Liver (tissue), 9 donors: ENCODE results near the gene CSRP1. TPM values are rescaled to one million over a fixed set of nuclear protein-coding genes. Genes with fewer than 3 reads are reported as not detected.
"Not testable (repeated sequence)": the region's sequence is repeated elsewhere in the genome, so short reads cannot be mapped to it uniquely, and the experiment has no call there.

Experiments used
- DNase-seq: peaks from one replicate; pipeline ENCODE4 v3.0.0-alpha.2; 2017; ENCODE audit warnings: low spot score
- H3K27ac ChIP-seq, 2 donors: one replicate each; pipeline ENCODE4 v1.7.0; 2013; ENCODE audit warnings: inconsistent platforms in 2 of 2, low read length in 2 of 2, control low read depth in 1 of 2, low read depth in 1 of 2, mild to moderate bottlenecking in 1 of 2
- H3K27me3 ChIP-seq, 4 donors: one replicate each; pipeline versions ENCODE4 v1.6.1 to v1.7.0; 2013; ENCODE audit warnings: low read length in 3 of 4, inconsistent platforms in 1 of 4, mild to moderate bottlenecking in 1 of 4, moderate library complexity in 1 of 4; ENCODE audit not compliant: control insufficient read depth in 4 of 4, insufficient read depth in 4 of 4
- H3K36me3 ChIP-seq, 4 donors: one replicate each; pipeline versions ENCODE4 v1.6.1 to v1.7.0; 2013; ENCODE audit warnings: low read length in 3 of 4, mild to moderate bottlenecking in 3 of 4, low read depth in 1 of 4, moderate library complexity in 1 of 4; ENCODE audit not compliant: control insufficient read depth in 4 of 4, insufficient read depth in 3 of 4
- H3K4me1 ChIP-seq, 4 donors: one replicate each; pipeline versions ENCODE4 v1.6.1 to v1.7.0; 2013; ENCODE audit warnings: low read length in 3 of 4, mild to moderate bottlenecking in 3 of 4, moderate library complexity in 1 of 4; ENCODE audit not compliant: control insufficient read depth in 4 of 4, insufficient read depth in 4 of 4
- H3K4me3 ChIP-seq, 3 donors: one replicate each; pipeline versions ENCODE4 v1.6.1 to v1.7.0; 2013; ENCODE audit warnings: low read length in 3 of 3, control low read depth in 1 of 3, low read depth in 1 of 3, mild to moderate bottlenecking in 1 of 3
- H3K9ac ChIP-seq, 2 donors: one replicate each; pipeline ENCODE4 v1.7.0; 2013; ENCODE audit warnings: low read length in 2 of 2, mild to moderate bottlenecking in 2 of 2, moderate library complexity in 2 of 2, control low read depth in 1 of 2, low read depth in 1 of 2
- H3K9me3 ChIP-seq, 4 donors: one replicate each; pipeline versions ENCODE4 v1.6.1 to v1.7.0; 2013; ENCODE audit warnings: low read length in 3 of 4; ENCODE audit not compliant: control insufficient read depth in 4 of 4
- EGR1 ChIP-seq, 2 donors: IDR thresholded peaks; 2 replicates each; pipeline ENCODE4 v1.6.1; 2016 to 2018; ENCODE audit warnings: antibody characterized with exemption in 2 of 2, low read depth in 2 of 2
- FOXA1 ChIP-seq: IDR thresholded peaks from 2 replicates; pipeline ENCODE4 v1.6.1; 2016; ENCODE audit warnings: antibody characterized with exemption
- FOXA2 ChIP-seq: IDR thresholded peaks from 2 replicates; pipeline ENCODE4 v1.6.1; 2016; ENCODE audit warnings: antibody characterized with exemption
- GABPA ChIP-seq, 2 donors: IDR thresholded peaks in 1 of 2; conservative IDR thresholded peaks in 1 of 2; 2 replicates each; pipeline ENCODE4 v1.6.1; 2016; ENCODE audit warnings: antibody characterized with exemption in 2 of 2, mild to moderate bottlenecking in 1 of 2, moderate library complexity in 1 of 2
- HNF4A ChIP-seq, 2 donors: conservative IDR thresholded peaks; 2 replicates each; pipeline ENCODE4 v1.6.1; 2016; ENCODE audit warnings: antibody characterized with exemption in 2 of 2, mild to moderate bottlenecking in 2 of 2
- HNF4G ChIP-seq: IDR thresholded peaks from 2 replicates; pipeline ENCODE4 v1.6.1; 2016; ENCODE audit warnings: antibody characterized with exemption
- JUND ChIP-seq, 2 donors: IDR thresholded peaks; 2 replicates each; pipeline ENCODE4 v1.6.1; 2016; ENCODE audit warnings: antibody characterized with exemption in 2 of 2
- NR2F2 ChIP-seq: IDR thresholded peaks from 2 replicates; pipeline ENCODE4 v1.6.1; 2016; ENCODE audit warnings: antibody characterized with exemption
- RAD21 ChIP-seq, 2 donors: IDR thresholded peaks; 2 replicates each; pipeline ENCODE4 v1.6.1; 2016; ENCODE audit warnings: antibody characterized with exemption in 2 of 2, mild to moderate bottlenecking in 2 of 2
- RXRA ChIP-seq, 2 donors: IDR thresholded peaks; 2 replicates each; pipeline ENCODE4 v1.6.1; 2017 to 2018; ENCODE audit warnings: antibody characterized with exemption in 2 of 2, mild to moderate bottlenecking in 1 of 2
- SP1 ChIP-seq: IDR thresholded peaks from 2 replicates; pipeline ENCODE4 v1.6.1; 2018; ENCODE audit warnings: antibody characterized with exemption, mild to moderate bottlenecking
- TAF1 ChIP-seq: conservative IDR thresholded peaks from 2 replicates; pipeline ENCODE4 v1.6.1; 2016; ENCODE audit warnings: antibody characterized with exemption, mild to moderate bottlenecking
- WGBS: extraction: QIAGEN DNeasy Blood & Tissue Kit; methylation state at CpG from one replicate; pipeline ENCODE4 v1.1.7; 2013; 5-methylcytosine and 5-hydroxymethylcytosine counted together
- polyA plus RNA-seq, 2 donors: library from polyadenylated mRNA; stranded (reverse) in 1 of 2; unstranded in 1 of 2; fragments of 200-250 nt in 1 of 2; fragments of >200 nt in 1 of 2; fragmentation: Nextera tagmentation in 1 of 2; extraction: Ambion mirVana in 1 of 2; gene quantifications; one replicate each; pipeline versions ENCODE4 v1.2.1 to v1.2.3, GENCODE V29; 2013 to 2015
- total RNA-seq, 2 donors: library from RNA; depleted of rRNA; stranded (reverse); fragments of >200 nt; gene quantifications; one replicate each; pipeline ENCODE4 v1.2.3, GENCODE V29; 2014
- TF ChIP-seq, protein P1 (sequence below): IDR thresholded peaks from 2 replicates; pipeline ENCODE4 v1.6.1; 2016; ENCODE audit warnings: antibody characterized with exemption
- TF ChIP-seq, protein P2 (sequence below): IDR thresholded peaks from 2 replicates; pipeline ENCODE4 v1.6.1; 2016; ENCODE audit warnings: antibody characterized with exemption, mild to moderate bottlenecking
- TF ChIP-seq, protein P3 (sequence below): fragments of 150-350 bp; IDR thresholded peaks from 2 replicates; pipeline ENCODE4 v1.5.1; 2017; ENCODE audit warnings: improper control_type of control experiment, low read depth, low read length; ENCODE audit not compliant: missing input control
- TF ChIP-seq, protein P4 (sequence below): IDR thresholded peaks from 2 replicates; pipeline ENCODE4 v1.6.1; 2016; ENCODE audit warnings: antibody characterized with exemption
- donor health status: healthy.
- donor health status: healthy.
- donor health status: healthy.
- donor health status: healthy.
- donor health status: healthy.

The CSRP1 gene
- total and polyA plus RNA-seq, 4 donors: 42.7 to 96.9 (median 68.3) TPM

DNA sequence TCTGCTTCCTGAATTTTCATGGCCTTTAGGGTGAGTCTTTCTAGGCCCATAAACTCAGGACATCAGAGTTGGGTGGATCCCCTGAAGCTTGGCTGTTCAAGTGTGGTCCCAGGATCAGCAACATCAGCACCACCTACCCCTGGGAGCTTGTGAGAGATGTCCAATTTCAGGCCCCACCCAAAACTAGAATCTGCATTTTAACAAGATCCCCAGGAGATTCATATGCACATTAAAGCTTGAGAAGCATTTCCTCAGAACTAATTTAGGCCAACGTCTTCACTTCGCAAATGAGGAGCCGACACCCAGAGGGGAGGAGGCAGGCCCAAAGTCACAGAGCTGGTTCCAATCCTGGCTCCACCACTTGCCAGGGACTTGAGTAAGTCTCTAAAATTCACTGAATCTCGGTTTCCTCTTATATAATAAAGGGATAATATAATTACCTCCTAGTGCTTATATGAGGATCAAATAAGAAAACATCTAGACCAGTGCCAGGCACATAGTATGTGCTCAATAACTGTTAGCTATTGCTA, 27.7 kb downstream of the CSRP1 start:
- H3K9me3 ChIP-seq: no peaks in the 10 kb centered on the region
- no peak for DNase-seq
- H3K4me3 ChIP-seq: no peak overlapping the region
- no peaks in the 10 kb centered on the region for H3K27me3 ChIP-seq
- H3K36me3 ChIP-seq: peaks cover 0 to 10% (median 3%) of the 10 kb centered on the region in 4 donors
- TF ChIP-seq RAD21 (IDR thresholded peaks at IDR 0.05) (no peak), TAF1 (no peak), JUND (IDR thresholded peaks at IDR 0.05) (no peak), HNF4G (no peak), FOXA1 (no peak), HNF4A (conservative IDR thresholded peaks at IDR 0.05) (no peak)
- TF ChIP-seq, protein P1, sequence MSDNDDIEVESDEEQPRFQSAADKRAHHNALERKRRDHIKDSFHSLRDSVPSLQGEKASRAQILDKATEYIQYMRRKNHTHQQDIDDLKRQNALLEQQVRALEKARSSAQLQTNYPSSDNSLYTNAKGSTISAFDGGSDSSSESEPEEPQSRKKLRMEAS: no peak
- H3K4me1 ChIP-seq: peaks cover 3 to 19% (median 15%) of the 10 kb centered on the region in 4 donors
- H3K27ac ChIP-seq: no peak overlapping the region
- H3K9ac ChIP-seq: no peak overlapping the region
- WGBS: 94% methylated on average over 4 of the region's 4 CpGs

DNA sequence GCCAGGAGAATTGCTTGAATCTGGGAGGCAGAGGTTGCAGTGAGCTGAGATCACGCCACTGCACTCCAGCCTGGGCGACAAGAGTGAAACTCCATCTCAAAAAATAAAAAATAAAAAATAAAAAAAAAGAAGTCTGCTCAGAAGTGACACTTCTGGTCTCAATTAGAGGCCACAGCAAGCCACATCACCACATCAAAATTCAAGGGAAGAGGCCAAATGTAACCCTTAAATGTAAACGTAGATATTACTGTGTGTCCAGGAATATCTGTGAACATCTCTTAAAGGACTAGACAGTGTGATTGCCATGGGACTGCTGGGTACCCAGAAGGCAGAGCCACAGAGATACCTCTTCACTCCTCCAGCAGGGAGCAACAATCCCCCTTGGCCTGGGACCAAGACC, 28.3 kb downstream of the CSRP1 start:
- DNase-seq: not testable (repeated sequence)

DNA sequence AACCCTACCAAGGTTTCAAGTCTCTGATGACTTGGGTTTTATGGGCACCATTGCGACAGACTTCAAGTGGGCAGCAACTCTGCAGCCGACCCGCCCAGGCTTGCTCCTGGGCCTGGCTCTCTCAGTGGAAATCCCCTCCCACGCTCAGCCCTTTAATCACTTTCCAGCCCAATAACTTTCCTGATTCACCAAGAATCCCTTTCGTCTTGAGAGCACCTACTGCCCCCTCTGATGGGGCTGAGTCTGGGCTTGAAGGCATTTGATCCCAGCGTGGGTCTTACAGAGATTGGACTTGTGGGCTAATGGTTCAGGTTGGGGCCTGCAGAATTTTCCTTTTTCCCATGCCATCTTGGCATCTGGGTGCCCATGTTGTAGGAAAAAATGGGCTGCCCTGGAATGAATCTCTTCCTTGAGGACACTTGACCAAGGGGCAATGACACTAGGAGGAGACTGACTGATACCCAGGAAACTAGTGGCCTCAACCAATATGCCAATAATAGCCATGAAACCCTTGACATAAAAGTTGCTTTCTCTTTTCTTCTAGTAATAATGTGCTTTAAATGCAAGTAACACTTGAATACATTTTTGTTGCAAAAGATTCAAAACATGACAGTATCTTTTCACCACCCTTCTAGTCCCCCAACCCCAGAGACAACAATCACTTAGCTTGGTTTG, 30.1 kb downstream of the CSRP1 start:
- WGBS: 88% methylated on average over 6 of the region's 6 CpGs
- peaks cover 3 to 14% (median 11%) of the 10 kb centered on the region in 4 donors for H3K4me1 ChIP-seq
- TF ChIP-seq RAD21 (IDR thresholded peaks at IDR 0.05): no peak
- no peak for TF ChIP-seq SP1
- TF ChIP-seq EGR1 (IDR thresholded peaks at IDR 0.05; ENCODE audit: low read depth in 2 of 2): no peak
- TF ChIP-seq NR2F2: no peak
- TF ChIP-seq, protein P2, sequence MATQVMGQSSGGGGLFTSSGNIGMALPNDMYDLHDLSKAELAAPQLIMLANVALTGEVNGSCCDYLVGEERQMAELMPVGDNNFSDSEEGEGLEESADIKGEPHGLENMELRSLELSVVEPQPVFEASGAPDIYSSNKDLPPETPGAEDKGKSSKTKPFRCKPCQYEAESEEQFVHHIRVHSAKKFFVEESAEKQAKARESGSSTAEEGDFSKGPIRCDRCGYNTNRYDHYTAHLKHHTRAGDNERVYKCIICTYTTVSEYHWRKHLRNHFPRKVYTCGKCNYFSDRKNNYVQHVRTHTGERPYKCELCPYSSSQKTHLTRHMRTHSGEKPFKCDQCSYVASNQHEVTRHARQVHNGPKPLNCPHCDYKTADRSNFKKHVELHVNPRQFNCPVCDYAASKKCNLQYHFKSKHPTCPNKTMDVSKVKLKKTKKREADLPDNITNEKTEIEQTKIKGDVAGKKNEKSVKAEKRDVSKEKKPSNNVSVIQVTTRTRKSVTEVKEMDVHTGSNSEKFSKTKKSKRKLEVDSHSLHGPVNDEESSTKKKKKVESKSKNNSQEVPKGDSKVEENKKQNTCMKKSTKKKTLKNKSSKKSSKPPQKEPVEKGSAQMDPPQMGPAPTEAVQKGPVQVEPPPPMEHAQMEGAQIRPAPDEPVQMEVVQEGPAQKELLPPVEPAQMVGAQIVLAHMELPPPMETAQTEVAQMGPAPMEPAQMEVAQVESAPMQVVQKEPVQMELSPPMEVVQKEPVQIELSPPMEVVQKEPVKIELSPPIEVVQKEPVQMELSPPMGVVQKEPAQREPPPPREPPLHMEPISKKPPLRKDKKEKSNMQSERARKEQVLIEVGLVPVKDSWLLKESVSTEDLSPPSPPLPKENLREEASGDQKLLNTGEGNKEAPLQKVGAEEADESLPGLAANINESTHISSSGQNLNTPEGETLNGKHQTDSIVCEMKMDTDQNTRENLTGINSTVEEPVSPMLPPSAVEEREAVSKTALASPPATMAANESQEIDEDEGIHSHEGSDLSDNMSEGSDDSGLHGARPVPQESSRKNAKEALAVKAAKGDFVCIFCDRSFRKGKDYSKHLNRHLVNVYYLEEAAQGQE: no peak
- no peak for TF ChIP-seq FOXA2
- no peak for TF ChIP-seq RXRA (IDR thresholded peaks at IDR 0.05)
- TF ChIP-seq, protein P3, sequence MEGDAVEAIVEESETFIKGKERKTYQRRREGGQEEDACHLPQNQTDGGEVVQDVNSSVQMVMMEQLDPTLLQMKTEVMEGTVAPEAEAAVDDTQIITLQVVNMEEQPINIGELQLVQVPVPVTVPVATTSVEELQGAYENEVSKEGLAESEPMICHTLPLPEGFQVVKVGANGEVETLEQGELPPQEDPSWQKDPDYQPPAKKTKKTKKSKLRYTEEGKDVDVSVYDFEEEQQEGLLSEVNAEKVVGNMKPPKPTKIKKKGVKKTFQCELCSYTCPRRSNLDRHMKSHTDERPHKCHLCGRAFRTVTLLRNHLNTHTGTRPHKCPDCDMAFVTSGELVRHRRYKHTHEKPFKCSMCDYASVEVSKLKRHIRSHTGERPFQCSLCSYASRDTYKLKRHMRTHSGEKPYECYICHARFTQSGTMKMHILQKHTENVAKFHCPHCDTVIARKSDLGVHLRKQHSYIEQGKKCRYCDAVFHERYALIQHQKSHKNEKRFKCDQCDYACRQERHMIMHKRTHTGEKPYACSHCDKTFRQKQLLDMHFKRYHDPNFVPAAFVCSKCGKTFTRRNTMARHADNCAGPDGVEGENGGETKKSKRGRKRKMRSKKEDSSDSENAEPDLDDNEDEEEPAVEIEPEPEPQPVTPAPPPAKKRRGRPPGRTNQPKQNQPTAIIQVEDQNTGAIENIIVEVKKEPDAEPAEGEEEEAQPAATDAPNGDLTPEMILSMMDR: no peak
- no peak for TF ChIP-seq FOXA1
- TF ChIP-seq, protein P4, sequence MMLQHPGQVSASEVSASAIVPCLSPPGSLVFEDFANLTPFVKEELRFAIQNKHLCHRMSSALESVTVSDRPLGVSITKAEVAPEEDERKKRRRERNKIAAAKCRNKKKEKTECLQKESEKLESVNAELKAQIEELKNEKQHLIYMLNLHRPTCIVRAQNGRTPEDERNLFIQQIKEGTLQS: no peak
- TF ChIP-seq GABPA (IDR thresholded peaks at IDR 0.05 in 1 of 2, conservative IDR thresholded peaks at IDR 0.05 in 1 of 2): no peak
- TF ChIP-seq JUND (IDR thresholded peaks at IDR 0.05): no peak
- H3K9me3 ChIP-seq: no peaks in the 10 kb centered on the region
- H3K4me3 ChIP-seq: no peak overlapping the region
- no peak overlapping the region for H3K27ac ChIP-seq
- H3K9ac ChIP-seq: no peak overlapping the region
- DNase-seq: no peak
- H3K27me3 ChIP-seq: no peaks in the 10 kb centered on the region
- H3K36me3 ChIP-seq: no peaks in the 10 kb centered on the region

More for the DNA sequence above, 28.3 kb downstream of the CSRP1 start:
- 92% methylated on average over 3 of the region's 3 CpGs for WGBS
- not testable (repeated sequence) for H3K27ac ChIP-seq, H3K27me3 ChIP-seq, H3K9ac ChIP-seq, H3K36me3 ChIP-seq, H3K4me3 ChIP-seq, H3K9me3 ChIP-seq
- H3K4me1 ChIP-seq: peaks cover 3 to 19% (median 15%) of the 10 kb centered on the region in 4 donors
